AG09319 (cell line): Measurements from ENCODE around the gene ZKSCAN1.
A peak's percentile ranks its signal among the peaks of the same experiment; 100 is the strongest.

Source experiments
- DNase-seq: peaks from one replicate; pipeline ENCODE4 v3.0.0-alpha.2; 2010; ENCODE audit warnings: low read depth; ENCODE audit errors: extremely low read depth
- CTCF ChIP-seq: IDR thresholded peaks from 2 replicates; pipeline ENCODE4 v1.5.1; 2011; ENCODE audit warnings: low read depth, mild to moderate bottlenecking, inconsistent platforms, low read length, moderate library complexity

Gene ZKSCAN1

GRCh38 chr7:100085515-100085914, 70.1 kb downstream of the ZKSCAN1 start:
- no peak for DNase-seq
- TF ChIP-seq CTCF: no peak

- TF ChIP-seq CTCF: no peak
These were observed 71.8 kb downstream of the ZKSCAN1 start for GRCh38 chr7:100087055-100087750.

GRCh38 chr7:100088095-100088620, 72.8 kb downstream of the ZKSCAN1 start:
- TF ChIP-seq CTCF: no peak
- DNase-seq: no peak

More at GRCh38 chr7:100087055-100087750, 71.8 kb downstream of the ZKSCAN1 start:
- DNase-seq: peak; percentile 87

- DNase-seq: no peak
These were observed 73.4 kb downstream of the ZKSCAN1 start, which contains the start of gene COPS6 for GRCh38 chr7:100088621-100089457. TSS of gene COPS6 (plus strand) at chr7:100088969. CDS start at chr7:100088991, 22 bp downstream.

GRCh38 chr7:100089458-100090196, 74.2 kb downstream of the ZKSCAN1 start:
- no peak for TF ChIP-seq CTCF
- no peak for DNase-seq

More at GRCh38 chr7:100088621-100089457, 73.4 kb downstream of the ZKSCAN1 start, which contains the start of gene COPS6:
- TF ChIP-seq CTCF: no peak

- no peak for DNase-seq
- TF ChIP-seq CTCF: no peak
These were observed 75.4 kb downstream of the ZKSCAN1 start for GRCh38 chr7:100090527-100091410.
